Retina (tissue), 1 donor: Measurements from ENCODE around the gene GALNT1.

Experiments used
- DNase-seq: peaks from one replicate; pipeline ENCODE4 v3.0.0-alpha.2; 2016

GALNT1 gene

DNA sequence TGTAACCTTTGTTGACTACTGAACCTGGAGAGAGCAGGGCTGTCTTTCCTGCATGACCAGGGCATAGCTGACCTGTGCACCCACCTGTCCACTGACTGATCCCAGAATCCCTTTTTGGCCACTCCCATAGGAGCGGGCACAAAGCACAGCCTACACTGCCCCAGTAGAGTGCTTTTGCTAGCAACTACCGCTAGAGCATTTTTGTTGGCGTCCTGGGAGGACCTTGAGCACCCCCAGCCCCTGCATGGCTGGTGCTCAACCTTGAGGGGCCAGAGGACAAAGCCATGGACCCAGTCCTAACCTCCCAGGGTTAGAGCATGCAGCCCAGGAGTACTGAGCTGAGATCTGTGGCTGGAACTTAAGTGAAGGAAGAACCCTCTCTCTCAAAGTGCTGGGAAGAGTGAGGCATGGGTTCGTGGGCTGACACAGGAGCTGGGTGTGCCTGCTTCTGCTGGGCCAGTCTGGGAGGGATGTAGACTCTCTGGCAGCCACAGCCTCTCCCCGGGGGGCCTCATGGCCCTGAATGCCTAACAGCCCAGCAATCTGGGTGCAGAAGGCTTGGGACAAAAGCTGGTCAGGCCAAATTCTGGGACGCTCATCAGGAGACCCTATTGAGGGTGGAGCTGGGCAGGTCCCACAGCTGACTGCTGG lies 140.0 kb downstream of the GALNT1 start:
- DNase-seq, result no peak

DNA sequence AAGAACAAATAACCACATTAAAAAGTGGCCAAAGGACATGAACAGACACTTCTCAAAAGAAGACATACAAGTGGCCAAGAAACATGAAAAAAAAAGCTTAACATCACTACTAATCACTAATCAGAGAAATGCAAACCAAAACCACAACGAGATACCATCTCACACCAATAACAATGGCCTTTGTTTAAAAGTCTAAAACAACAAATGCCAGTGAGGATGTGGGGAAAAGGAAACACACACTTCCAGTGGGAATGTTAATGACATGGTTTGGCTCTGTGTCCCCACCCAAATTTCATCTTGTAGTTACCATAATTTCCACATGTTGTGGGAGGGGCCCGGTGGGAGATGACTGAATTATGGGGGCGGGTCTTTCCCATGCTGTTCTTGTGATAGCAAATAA lies 147.1 kb downstream of the GALNT1 start:
- no peak for DNase-seq

DNA sequence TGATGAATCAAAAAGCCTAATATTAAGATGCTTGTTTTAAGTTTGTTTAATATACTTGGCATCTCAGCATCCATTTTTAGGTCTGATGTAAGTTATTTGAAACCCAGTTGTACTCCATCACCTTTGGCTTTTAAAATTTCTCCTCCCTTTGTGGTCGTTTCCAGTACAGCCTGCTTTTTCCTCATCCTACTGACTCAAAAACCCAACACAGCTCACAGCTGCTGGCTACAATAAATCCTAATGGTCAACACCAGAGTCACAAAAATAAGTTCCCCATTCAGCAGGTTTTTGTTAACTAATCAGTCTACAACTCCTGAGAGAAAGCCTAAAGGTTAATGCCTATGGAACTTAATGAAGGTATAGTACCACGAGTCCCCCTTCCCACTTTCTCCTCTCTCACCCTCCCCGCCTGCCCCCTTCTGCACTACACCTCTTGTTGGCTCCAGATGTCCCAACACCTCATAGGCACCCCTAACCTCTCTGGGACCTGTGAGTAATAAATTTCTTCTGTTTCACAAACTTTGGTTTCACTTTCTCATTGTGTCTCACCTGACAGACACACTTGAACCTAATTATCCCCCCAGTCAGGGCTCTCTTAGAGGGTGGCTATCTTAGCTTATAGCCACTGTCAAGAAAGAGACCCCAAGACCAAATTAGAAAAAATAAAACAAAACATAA lies 148.6 kb downstream of the GALNT1 start:
- DNase-seq, result no peak

DNA sequence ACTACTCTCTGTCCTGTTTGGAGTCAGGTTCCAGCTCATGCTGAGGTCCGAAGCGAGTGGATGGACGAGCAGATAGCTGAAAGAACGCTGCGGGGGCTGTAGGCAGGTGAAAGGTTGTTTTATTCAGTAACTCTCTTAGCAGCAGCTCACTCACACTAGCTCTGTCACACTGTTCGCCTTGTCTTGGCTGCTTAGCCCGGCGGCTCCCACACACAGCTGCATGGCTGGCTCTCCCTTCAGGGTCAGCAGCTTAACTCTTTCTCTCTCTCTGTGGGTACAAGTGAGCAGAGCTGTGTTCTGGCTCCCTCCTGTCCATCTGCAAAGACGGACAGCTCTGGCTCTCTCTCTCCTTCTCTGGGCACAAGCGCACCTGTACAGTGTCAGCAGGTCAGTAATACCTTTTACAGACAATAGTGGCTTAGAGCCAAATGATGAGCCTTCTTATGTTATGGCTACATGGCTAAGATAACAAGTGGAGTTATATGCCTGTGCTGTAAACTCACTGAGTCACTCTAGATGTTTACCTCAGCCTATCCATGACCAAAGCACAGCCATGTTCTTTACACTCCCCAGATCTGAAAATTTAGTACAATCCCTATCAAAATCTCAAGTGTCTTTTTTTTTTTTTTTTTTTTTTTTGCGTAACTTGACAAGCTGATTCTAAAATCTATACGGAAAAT lies 149.3 kb downstream of the GALNT1 start:
- no peak for DNase-seq

DNA sequence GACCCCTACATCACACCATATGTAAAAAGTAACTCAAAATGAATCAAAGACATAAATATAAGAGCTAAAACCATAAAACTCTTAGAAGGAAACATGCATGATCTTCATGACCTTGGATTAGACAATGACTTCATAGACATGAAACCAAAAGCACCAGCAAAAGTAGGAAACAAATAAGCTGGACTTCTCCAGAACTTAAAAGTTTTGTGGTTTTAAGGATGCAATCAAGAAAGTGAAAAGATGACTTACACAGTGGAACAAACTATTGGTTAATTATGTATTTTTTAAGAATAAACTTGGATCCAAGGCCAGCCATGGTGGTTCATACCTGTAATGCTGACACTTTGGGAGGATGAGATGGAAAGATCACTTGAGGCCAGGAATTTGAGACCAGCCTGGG lies 150.2 kb downstream of the GALNT1 start:
- no peak for DNase-seq

DNA sequence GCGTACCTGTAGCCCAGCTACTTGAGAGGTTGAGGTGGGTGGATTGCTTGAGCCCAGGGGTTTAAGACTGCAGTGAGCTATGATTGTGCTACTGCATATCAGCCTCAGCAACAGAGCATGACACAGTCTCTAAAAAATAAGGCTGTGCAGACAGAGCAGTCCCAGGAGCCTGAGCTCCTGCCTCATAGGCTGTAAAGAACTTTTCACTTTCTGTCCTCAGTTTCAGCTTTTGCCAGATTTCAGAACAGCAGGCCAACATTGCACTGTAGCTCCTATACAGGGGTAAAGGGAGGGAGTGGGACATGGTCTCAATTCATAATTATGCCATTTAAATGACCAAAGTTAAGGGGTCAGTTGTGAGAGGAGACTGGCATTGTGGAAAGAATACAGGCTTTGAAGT lies 150.6 kb downstream of the GALNT1 start:
- DNase-seq, result no peak

DNA sequence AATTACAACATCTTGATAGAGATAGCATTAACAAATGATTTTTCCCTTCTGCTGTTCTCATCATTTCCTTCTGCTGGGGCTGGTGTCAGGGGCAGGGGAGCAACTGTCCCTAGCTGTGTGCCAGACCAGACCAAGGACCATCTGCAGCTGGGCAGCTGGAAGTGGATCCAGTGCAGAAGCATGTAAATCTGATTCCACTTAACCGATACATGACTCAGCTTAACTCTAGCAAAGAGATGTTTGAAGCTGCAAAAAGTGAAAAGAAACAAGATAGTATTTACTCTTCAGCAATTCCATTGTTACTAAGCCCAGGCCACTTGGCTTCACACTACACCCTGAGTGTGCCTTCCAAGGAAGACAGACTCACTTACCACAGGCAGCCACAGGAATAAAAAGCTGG lies 151.1 kb downstream of the GALNT1 start:
- DNase-seq, result no peak

DNA sequence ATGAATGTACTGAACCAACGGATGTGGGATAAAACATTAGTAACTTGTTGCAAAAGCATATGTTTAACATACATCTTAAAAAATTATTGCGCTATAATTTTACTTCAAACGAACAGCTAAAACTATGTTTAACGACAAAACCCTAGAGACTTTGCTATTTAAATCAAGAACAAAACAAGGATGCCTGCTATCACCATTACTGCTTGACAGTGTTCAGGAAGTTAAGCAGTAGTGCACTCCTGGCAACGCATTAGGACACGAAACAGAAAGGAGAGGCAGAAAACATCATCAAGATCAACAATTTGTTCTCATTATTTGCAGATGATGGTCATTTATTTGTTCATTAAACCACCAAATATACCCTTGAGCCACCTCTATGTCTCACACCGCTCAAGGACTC lies 151.9 kb downstream of the GALNT1 start:
- DNase-seq, result no peak

DNA sequence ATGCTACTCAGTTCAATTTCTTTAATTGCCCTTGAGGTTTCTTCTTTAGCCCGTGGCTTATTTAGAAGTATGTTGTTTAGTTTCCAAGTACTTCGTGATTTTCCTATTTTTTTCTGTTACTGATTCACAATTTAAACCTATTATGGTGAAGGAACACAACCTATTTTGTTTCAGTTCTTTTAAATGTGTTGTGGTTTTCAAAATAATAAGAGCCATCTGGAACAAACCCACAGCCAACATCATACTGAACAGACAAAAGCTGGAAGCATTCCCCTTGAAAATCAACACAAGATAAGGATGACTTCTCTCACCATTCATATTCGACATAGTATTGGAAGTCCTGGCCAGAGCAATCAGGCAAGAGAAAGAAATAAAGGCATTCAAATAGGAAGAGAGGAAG lies 155.2 kb downstream of the GALNT1 start:
- DNase-seq, result no peak

DNA sequence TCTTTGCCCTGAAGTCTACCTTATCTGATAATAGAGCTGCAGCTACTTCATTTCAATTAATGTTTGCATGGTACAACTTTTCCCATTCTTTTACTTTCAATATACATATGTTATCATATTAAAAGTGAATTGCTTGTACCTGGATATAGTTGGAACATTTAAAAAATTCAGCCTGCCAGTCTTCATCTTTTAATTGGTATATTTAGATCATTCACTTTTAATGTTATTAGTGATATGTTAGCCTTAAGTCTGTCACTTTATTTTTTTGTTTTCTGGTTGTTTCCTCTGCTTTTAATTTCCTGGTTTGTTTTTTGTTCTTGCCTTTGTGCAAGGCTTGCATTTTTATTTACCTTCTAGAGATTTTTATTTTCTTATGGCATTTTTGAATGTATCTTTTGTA lies 158.2 kb downstream of the GALNT1 start:
- no peak for DNase-seq

DNA sequence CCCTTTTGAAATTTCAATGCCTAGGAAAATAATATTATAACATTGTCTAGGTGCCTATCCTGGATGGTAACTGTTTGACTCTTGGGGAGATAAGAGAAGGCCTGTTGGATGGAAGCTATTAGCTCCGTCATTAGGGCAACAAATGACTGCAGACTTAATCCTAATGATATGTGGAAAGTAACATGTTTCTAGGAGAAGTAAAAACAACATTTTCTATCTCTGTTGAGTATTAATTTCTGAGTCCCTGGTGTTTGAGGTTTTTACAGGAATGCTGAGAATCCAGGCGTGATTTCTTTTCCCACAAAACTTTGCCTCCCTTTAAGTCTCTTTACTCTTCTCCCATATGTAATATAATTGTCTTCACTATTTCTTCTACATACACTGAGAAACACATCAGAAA lies 159.1 kb downstream of the GALNT1 start:
- no peak for DNase-seq

DNA sequence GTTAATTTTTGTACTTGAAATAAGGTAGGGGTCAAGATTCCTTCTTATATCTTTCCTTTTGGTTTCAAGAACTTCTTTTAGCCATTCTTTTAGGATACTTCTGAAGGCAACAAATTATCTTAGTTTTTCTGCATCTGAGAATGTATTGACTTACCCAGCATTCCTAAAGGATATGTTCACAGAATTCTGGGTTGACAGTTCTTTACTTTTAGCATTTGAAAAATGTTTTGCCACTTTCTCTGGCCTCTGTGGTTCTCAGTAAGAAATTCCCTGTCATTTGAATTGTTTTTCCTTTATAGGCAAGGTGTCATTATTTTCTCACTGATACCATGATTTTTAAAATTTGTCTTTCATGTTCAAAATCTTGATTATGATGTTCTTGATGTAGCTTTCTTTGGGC lies 162.4 kb downstream of the GALNT1 start:
- DNase-seq, result no peak

DNA sequence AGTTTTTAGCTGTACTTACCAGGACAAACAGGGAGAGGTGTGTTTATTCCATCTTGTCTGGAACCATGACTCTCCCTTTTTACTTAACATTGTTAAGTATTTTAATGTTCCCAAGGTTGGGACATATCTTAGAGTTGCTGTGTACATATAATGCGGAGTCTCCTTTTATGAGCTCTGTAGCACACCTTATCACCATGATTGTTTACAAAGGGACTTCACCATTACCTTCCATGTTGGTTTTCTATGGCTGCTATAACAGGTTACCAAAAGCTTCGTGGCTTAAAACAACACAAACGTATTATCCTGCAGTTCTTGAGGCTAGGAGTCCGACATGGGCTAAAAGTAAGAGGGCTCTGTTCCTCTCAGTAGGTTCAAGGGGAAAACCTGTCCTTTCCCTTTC lies 164.3 kb downstream of the GALNT1 start:
- no peak for DNase-seq

DNA sequence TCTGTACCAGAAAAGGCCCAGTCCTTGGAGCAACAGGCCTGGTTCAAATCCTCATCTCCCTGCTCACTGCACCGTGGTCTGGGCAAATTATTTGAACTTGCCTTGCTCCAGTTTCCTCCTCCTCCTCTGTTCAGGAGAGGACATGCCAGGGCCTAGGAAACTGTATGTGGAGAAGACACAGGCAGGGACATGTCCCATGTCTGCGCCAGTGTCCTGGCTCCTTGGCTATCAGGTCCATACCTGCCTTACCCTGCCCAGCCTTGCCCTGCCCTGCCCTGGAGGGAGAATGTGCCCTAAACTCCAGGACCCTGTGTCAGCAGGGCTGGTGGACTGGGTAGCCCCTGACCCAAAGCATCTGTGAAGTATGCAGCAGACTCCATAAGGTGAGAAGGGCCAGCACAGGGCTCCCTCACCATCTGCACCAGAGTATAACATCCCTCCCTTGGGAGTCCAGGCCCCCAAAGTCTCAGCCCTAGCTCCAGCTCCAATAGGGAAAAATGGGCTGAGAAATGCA lies 165.3 kb downstream of the GALNT1 start:
- no peak for DNase-seq

DNA sequence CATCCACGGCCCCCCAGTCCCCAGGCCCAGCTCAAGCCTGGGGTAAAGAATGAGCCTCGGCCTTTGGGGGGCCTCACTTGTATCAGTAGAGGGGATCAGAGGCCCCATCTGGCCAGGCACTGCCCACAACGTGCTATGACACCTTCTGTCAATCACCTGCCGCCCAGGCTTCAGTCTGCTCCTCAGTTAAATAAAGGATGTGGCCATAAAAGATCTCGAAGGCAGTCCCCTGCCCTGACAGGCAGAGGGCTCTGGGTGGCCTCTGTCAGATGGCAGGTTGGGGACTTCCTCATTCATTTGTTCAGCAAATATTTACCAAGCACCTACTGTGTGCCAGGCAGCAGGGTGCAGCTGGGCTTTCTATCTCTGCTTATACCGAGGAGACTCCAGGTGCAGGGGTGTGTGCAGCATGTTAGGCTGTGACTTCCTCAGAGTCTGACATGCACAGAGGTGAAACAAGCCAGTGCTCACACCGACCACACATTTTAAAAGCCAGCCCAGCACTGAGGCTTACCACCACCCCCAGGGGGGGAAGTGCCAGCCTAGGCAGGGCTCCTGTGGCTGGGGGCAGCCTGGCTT lies 166.4 kb downstream of the GALNT1 start:
- DNase-seq, result no peak

DNA sequence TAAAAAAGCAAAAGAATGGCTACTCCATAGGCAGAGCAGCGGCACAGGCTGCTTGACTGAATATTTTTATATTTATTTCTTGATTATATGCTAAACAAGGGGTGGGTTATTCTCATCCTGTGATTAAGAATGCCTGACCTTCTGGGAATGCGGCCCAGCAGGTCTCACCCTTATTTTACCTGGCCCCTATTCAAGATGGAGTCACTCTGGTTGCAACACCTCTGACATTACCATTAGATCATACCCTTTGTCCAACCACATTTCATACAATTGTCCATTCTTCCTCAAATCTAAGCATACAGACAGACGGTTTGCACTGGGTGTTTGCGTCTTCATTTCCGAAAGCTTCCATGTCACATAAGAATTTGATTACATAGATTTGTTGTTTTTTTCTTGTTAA lies 168.2 kb downstream of the GALNT1 start:
- DNase-seq, result no peak

DNA sequence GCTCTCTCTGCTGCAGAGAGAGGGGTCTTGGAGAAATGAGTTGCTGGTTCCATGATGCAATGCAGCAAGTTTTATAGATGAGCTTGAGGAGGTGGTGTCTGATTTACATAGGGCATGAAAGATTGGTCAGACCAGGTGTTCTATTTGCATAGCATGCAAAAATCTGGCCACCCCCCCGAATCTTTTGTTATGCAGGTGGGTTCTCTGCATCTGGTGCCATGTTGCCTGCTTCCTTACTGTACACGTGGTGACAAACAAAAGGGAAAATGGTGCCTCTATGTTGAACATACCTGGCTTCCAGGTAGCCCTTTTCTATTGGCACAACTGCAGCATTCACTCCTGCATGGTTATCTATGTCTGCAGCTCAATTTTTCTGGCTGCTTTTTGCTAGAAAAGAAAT lies 169.4 kb downstream of the GALNT1 start:
- no peak for DNase-seq

DNA sequence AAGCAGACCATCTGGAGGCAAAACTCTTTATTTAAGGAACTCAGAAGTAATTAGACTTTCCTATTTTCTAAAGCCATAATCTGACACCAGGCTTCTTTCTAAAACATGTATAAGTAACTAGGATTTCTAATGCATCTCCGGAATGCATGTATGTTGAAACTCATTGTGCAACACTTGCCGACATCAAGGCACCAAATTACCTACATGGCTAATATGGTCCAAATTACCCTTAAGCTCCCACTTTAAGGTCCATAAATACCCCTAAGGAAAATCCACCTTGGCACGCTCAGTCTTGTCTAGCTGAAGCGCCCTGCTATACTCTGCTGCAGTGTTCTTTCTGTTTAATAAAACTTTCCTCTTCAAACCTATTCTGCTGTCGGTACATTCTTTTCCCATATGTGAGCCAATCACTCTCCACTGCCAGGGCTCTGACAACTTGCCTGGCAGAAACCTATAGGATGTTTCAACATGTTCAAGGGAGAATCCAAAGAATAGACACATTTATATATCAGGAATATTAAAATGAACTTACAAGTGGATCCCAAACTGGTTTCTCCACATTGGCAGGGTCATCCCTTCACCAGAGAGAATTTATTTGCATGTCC lies 171.9 kb downstream of the GALNT1 start:
- no peak for DNase-seq

DNA sequence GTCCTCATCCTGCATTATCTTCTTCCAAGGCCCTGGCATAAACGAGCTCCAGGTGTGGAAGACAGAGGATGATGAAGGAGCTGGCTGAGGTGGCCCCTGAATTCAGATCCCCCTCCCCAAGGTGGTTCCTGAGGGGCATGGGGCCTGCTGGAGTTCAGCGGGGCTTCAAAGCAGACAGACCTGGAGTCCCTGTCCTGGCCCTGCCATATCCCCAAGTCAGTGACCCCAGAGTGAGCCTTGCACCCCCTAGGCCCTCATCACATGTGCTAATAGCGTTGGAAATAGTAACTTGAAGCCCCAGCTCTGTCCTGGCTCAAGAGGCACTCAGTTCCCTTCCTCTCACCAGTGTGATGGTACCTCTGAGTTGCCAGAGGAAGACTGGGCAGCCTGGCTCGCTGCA lies 172.9 kb downstream of the GALNT1 start:
- no peak for DNase-seq

DNA sequence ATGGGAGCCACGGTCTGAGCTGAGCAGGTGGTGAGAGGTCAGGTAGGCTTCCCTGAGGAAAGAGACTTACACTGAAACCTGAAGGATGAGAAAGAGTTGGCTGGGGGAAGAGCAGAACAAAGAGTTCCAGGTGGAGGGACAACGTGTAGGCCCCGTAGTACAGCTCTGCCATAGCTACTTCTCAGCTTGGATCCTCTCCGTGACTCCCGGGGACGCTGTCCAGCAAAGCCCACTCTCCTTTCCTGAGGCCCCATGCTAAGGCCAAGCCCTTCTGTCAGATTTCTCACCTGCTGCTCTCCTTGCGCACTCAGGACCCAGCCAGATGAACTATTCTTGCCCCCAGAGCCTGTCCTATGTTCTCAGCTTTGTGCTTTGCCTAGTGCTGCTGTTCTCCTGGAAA lies 173.8 kb downstream of the GALNT1 start:
- DNase-seq, result no peak

DNA sequence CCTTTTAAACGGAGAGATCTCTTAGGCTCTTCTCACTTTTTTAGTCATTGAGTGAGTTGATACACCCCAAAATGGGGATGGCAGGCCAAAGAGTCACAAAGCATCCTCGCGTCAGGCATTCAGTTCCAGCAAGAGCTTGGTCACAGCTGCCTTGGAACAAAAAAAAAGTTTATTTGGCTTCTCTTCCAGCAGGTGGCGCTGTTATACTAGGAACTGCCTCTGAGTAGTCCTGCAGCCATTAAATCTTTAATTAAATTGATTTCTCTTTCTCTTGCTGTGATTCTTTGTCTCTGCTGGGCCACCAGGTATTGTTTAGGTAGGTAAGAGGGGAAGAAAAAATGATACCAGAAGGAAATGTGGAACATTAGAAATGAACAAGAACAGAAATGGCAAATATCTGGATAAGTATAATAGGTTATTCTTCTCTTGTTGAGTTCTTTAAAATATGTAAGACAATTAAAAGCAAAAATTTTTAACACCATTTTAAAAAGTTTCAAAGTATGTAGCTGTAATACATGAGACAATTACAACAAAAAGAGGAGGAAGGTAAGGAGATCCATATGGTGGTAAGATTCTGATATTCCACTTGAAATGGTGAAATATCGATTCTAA lies 175.1 kb downstream of the GALNT1 start:
- peak; percentile 68 for DNase-seq
